HL-60/S4 treated with retinoic acid at 250 ng/mL for 4 days and 3 days (cell line): ENCODE data around the gene CAPN5.
"Not testable (repeated sequence)": the region's sequence is repeated elsewhere in the genome, so short reads cannot be mapped to it uniquely, and the experiment has no call there.

Experiments used
- in situ Hi-C: fragments of 300-500 bp; cut with MboI; formaldehyde crosslinking; loops from 2 replicates; pipeline ENCODE4 v1.7.0; 2022; ENCODE audit warnings: low sequenced_read_pairs

Gene CAPN5

GRCh38 chr11:77066229-77067042 lies at the start of gene CAPN5:
Gene CAPN5 (plus strand): TSS chr11:77066971. CDS start chr11:77084887, 17,916 bp downstream.
- in situ Hi-C loops, result no loop called here

GRCh38 chr11:77018396-77018924 lies 48.3 kb upstream of the CAPN5 start:
- in situ Hi-C loops, result not testable (repeated sequence)

- in situ Hi-C loops, result no loop called here
These were observed 46.7 kb upstream of the CAPN5 start for GRCh38 chr11:77019976-77020595.

GRCh38 chr11:77020734-77021133 lies 46.0 kb upstream of the CAPN5 start:
- in situ Hi-C loops, result no loop called here

GRCh38 chr11:77024745-77025144 lies 42.0 kb upstream of the CAPN5 start:
- in situ Hi-C loops, result no loop called here

GRCh38 chr11:77026221-77026620 lies 40.5 kb upstream of the CAPN5 start:
- in situ Hi-C loops, result no loop called here

- in situ Hi-C loops, result no loop called here
These were observed 40.0 kb upstream of the CAPN5 start for GRCh38 chr11:77026743-77027142.

GRCh38 chr11:77027275-77027674 lies 39.5 kb upstream of the CAPN5 start:
- in situ Hi-C loops, result no loop called here

GRCh38 chr11:77029829-77030228 lies 36.9 kb upstream of the CAPN5 start:
- in situ Hi-C loops, result no loop called here

- in situ Hi-C loops, result no loop called here
These were observed 35.8 kb upstream of the CAPN5 start for GRCh38 chr11:77030834-77031414.

GRCh38 chr11:77031599-77031998 lies 35.2 kb upstream of the CAPN5 start:
- in situ Hi-C loops, result no loop called here

GRCh38 chr11:77035039-77035438 lies 31.7 kb upstream of the CAPN5 start:
- in situ Hi-C loops, result no loop called here

GRCh38 chr11:77035580-77035979 lies 31.2 kb upstream of the CAPN5 start:
- in situ Hi-C loops, result no loop called here

- in situ Hi-C loops, result no loop called here
These were observed 30.4 kb upstream of the CAPN5 start for GRCh38 chr11:77036398-77036797.

- in situ Hi-C loops, result no loop called here
These were observed 29.7 kb upstream of the CAPN5 start for GRCh38 chr11:77037057-77037456.

GRCh38 chr11:77038029-77038824 lies 28.5 kb upstream of the CAPN5 start:
- in situ Hi-C loops, result no loop called here

GRCh38 chr11:77038825-77039326 lies 27.9 kb upstream of the CAPN5 start:
- in situ Hi-C loops, result no loop called here

- in situ Hi-C loops, result no loop called here
These were observed 27.0 kb upstream of the CAPN5 start for GRCh38 chr11:77039491-77040400.

GRCh38 chr11:77040401-77040777 lies 26.4 kb upstream of the CAPN5 start:
- in situ Hi-C loops, result no loop called here

- in situ Hi-C loops, result no loop called here
These were observed 25.9 kb upstream of the CAPN5 start for GRCh38 chr11:77040889-77041288.
